HEK293 (cell line): ENCODE measurements around the gene PGAM5.

Source experiments
- CTCF ChIA-PET: fragments of 350-600 bp; formaldehyde crosslinking; extraction: SDS; loops from one replicate; lab custom pipeline; 2021; ENCODE audit warnings: antibody characterized with exemption; lab: Yijun Ruan, JAX
- POLR2A ChIA-PET: fragments of 300-600 bp; formaldehyde crosslinking; extraction: SDS; loops from one replicate; lab custom pipeline; 2020; ENCODE audit warnings: antibody characterized with exemption, inconsistent platforms; lab: Yijun Ruan, JAX
- H3K27ac ChIP-seq: fragments of 200-500 bp; sonication (Bioruptor generic); 2 replicates; pipeline ENCODE4 v1.5.1; 2014; ENCODE audit warnings: low read depth, low read length, control low read depth, inconsistent platforms; ENCODE audit errors: extremely low read depth
- H3K36me3 ChIP-seq, 2 experiments: fragments of 200-500 bp in 1 of 2; sonication (Bioruptor generic) in 1 of 2; 1 replicate in 1 of 2; 2 replicates in 1 of 2; pipeline ENCODE4 v1.5.1; 2014 to 2017; ENCODE audit warnings: inconsistent platforms in 2 of 2, low read length in 2 of 2; ENCODE audit not compliant: control insufficient read depth in 2 of 2, insufficient read depth in 1 of 2
- H3K4me1 ChIP-seq: fragments of 200-500 bp; sonication (Bioruptor generic); 2 replicates; pipeline ENCODE4 v1.5.1; 2014; ENCODE audit warnings: mild to moderate bottlenecking, low read length, inconsistent platforms; ENCODE audit not compliant: control insufficient read depth, insufficient read depth
- H3K4me3 ChIP-seq: 2 replicates; pipeline ENCODE4 v1.5.1; 2011; ENCODE audit warnings: low read depth, mild to moderate bottlenecking, control low read depth, low read length, moderate library complexity
- H3K9me3 ChIP-seq: fragments of 200-500 bp; sonication (Bioruptor generic); 2 replicates; pipeline ENCODE4 v1.5.1; 2014; ENCODE audit warnings: low read depth, low read length, inconsistent platforms; ENCODE audit not compliant: control insufficient read depth, insufficient read depth
- GLI4 ChIP-seq: fragments of 450-650 bp; formaldehyde crosslinking; IDR thresholded peaks from 2 replicates; pipeline ENCODE4 v1.5.1; 2016; ENCODE audit warnings: missing biosample characterization, missing genetic modification characterization
- HOXD13 ChIP-seq: sonication (generic); formaldehyde crosslinking; IDR thresholded peaks from 2 replicates; pipeline ENCODE4 v1.8.0; 2022; ENCODE audit warnings: missing genetic modification reagents, borderline replicate concordance
- SETDB1 ChIP-seq: IDR thresholded peaks from one replicate; pipeline ENCODE4 v1.6.1; 2017; ENCODE audit warnings: mild to moderate bottlenecking, low read length, moderate library complexity, mixed read lengths; ENCODE audit not compliant: insufficient read length
- SP7 ChIP-seq: fragments of 450-650 bp; formaldehyde crosslinking; IDR thresholded peaks from 2 replicates; pipeline ENCODE4 v1.5.1; 2016; ENCODE audit warnings: missing biosample characterization, missing genetic modification characterization
- TCF7L2 ChIP-seq: IDR thresholded peaks from 2 replicates; pipeline ENCODE4 v1.6.1; 2011; ENCODE audit warnings: low read depth, mild to moderate bottlenecking, inconsistent platforms, low read length, moderate library complexity, borderline replicate concordance
- ZBTB8A ChIP-seq: fragments of 450-650 bp; formaldehyde crosslinking; IDR thresholded peaks from 2 replicates; pipeline ENCODE4 v1.5.1; 2016; ENCODE audit warnings: missing biosample characterization, missing genetic modification characterization
- ZNF157 ChIP-seq: fragments of 450-650 bp; formaldehyde crosslinking; IDR thresholded peaks from 2 replicates; pipeline ENCODE4 v1.5.1; 2016; ENCODE audit warnings: missing biosample characterization, missing genetic modification characterization
- ZNF214 ChIP-seq: fragments of 450-650 bp; formaldehyde crosslinking; IDR thresholded peaks from 2 replicates; pipeline ENCODE4 v1.5.1; 2017; ENCODE audit warnings: missing biosample characterization, mild to moderate bottlenecking, missing genetic modification characterization, borderline replicate concordance
- ZNF221 ChIP-seq: fragments of 450-650 bp; formaldehyde crosslinking; IDR thresholded peaks from 2 replicates; pipeline ENCODE4 v1.5.1; 2017; ENCODE audit warnings: missing biosample characterization, missing genetic modification characterization, borderline replicate concordance
- ZNF302 ChIP-seq: fragments of 450-650 bp; formaldehyde crosslinking; IDR thresholded peaks from 2 replicates; pipeline ENCODE4 v1.5.1; 2016; ENCODE audit warnings: missing biosample characterization, missing genetic modification characterization, low read depth
- ZNF37A ChIP-seq: fragments of 450-650 bp; IDR thresholded peaks from 2 replicates; pipeline ENCODE4 v1.5.1; 2018; ENCODE audit warnings: missing biosample characterization, missing genetic modification characterization
- ZNF558 ChIP-seq: fragments of 450-650 bp; formaldehyde crosslinking; IDR thresholded peaks from 2 replicates; pipeline ENCODE4 v1.5.1; 2016; ENCODE audit warnings: missing biosample characterization, missing genetic modification characterization
- ZNF560 ChIP-seq: fragments of 450-650 bp; formaldehyde crosslinking; IDR thresholded peaks from 2 replicates; pipeline ENCODE4 v1.5.1; 2017; ENCODE audit warnings: missing biosample characterization, missing genetic modification characterization, borderline replicate concordance
- ZNF561 ChIP-seq: fragments of 450-650 bp; IDR thresholded peaks from 2 replicates; pipeline ENCODE4 v1.5.1; 2018; ENCODE audit warnings: missing biosample characterization, missing genetic modification characterization, borderline replicate concordance
- ZNF621 ChIP-seq: fragments of 450-650 bp; formaldehyde crosslinking; IDR thresholded peaks from 2 replicates; pipeline ENCODE4 v1.5.1; 2017; ENCODE audit warnings: missing biosample characterization, missing genetic modification characterization
- ZNF626 ChIP-seq: fragments of 450-650 bp; sonication (Bioruptor Pico); formaldehyde crosslinking; IDR thresholded peaks from 2 replicates; pipeline ENCODE4 v1.5.1; 2018; ENCODE audit warnings: missing biosample characterization, missing genetic modification characterization, inconsistent platforms
- ZNF768 ChIP-seq: fragments of 450-650 bp; formaldehyde crosslinking; IDR thresholded peaks from 2 replicates; pipeline ENCODE4 v1.5.1; 2018; ENCODE audit warnings: missing biosample characterization, mild to moderate bottlenecking, missing genetic modification characterization
- ZNF837 ChIP-seq: fragments of 450-650 bp; formaldehyde crosslinking; IDR thresholded peaks from 2 replicates; pipeline ENCODE4 v1.5.1; 2016; ENCODE audit warnings: missing biosample characterization, missing genetic modification characterization
- TF ChIP-seq, protein P1 (sequence below): fragments of 450-650 bp; formaldehyde crosslinking; IDR thresholded peaks from 2 replicates; pipeline ENCODE4 v1.5.1; 2016; ENCODE audit warnings: missing biosample characterization, missing genetic modification characterization
- TF ChIP-seq, protein P2 (sequence below): fragments of 450-650 bp; formaldehyde crosslinking; IDR thresholded peaks from 2 replicates; pipeline ENCODE4 v1.5.1; 2017; ENCODE audit warnings: missing biosample characterization, missing genetic modification characterization
- TF ChIP-seq, protein P3 (sequence below): fragments of 450-650 bp; formaldehyde crosslinking; optimal IDR thresholded peaks from 2 replicates; pipeline ENCODE3; 2016; ENCODE audit warnings: missing biosample characterization, mild to moderate bottlenecking, missing genetic modification characterization

The PGAM5 gene

DNA sequence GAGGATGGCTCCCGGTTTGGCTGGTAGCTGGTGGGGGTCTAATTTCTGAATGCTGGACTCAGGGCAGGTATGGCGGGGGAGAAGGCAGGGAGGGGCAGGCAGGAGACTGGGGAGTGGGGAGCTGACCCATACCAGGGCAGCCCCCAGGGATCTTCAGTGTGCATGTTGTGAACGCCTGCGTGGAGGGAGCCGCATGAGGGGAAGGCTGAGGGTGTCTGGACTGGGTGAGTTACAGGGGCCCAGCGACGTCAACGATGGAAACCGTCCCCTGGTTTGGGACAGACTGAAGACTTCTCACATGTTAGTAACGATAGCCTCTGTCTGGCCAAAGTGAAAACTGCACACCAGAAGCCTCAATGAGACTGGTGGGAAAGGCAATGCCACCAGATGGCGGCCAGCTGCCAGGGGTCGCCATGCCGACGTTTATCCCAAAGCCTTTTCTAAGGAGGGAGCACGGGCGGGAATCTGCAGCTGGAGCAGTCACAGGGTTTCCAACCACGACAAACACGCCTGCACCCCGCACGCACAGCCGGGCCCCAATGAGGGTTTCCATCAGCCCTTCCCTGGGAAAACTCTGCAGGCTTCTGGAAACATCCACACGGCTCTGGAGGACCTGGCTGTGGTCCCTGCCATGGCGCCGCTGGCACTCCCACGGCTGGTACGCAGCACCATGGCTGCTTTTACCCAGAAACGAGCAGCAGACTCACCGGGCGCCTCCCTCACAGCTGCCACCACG lies 14.0 kb downstream of the PGAM5 start (continued):
- TF ChIP-seq ZNF621 (no peak), ZNF561 (no peak), ZNF37A (tag by site-specific recombination) (no peak), ZNF302 (tag by site-specific recombination) (no peak), ZNF837 (tag by site-specific recombination) (no peak), SETDB1 (no peak)
- TF ChIP-seq, protein P1, sequence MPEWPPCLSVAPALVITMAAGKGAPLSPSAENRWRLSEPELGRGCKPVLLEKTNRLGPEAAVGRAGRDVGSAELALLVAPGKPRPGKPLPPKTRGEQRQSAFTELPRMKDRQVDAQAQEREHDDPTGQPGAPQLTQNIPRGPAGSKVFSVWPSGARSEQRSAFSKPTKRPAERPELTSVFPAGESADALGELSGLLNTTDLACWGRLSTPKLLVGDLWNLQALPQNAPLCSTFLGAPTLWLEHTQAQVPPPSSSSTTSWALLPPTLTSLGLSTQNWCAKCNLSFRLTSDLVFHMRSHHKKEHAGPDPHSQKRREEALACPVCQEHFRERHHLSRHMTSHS (tag by site-specific recombination), result no peak
- TF ChIP-seq, protein P2, sequence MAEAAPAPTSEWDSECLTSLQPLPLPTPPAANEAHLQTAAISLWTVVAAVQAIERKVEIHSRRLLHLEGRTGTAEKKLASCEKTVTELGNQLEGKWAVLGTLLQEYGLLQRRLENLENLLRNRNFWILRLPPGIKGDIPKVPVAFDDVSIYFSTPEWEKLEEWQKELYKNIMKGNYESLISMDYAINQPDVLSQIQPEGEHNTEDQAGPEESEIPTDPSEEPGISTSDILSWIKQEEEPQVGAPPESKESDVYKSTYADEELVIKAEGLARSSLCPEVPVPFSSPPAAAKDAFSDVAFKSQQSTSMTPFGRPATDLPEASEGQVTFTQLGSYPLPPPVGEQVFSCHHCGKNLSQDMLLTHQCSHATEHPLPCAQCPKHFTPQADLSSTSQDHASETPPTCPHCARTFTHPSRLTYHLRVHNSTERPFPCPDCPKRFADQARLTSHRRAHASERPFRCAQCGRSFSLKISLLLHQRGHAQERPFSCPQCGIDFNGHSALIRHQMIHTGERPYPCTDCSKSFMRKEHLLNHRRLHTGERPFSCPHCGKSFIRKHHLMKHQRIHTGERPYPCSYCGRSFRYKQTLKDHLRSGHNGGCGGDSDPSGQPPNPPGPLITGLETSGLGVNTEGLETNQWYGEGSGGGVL (tag by site-specific recombination), result no peak

DNA sequence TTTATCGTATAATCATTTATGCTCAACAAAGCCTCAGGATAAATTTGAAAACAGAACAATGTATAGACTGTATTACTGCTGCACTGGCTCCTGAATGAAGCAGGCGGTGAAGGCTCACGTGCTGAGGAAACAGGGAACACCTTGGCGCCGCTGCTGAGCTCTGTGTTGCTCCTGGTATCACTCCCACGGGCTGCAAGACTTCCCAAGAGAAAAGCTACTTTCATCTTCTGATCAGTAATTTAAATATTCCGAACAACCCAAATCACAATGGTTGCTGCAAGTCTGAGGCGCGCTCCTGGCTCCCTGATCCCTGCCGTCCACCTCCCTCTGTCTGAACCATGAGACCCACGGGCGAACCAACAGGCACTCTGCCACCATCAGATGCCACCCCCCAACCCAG lies 15.7 kb downstream of the PGAM5 start:
- ChIA-PET CTCF (no interaction called here), POLR2A (no interaction called here)
- H3K9me3 ChIP-seq, result no peaks in the 10 kb centered on the region
- TF ChIP-seq ZNF626 (tag by site-specific recombination), result no peak
- TF ChIP-seq SP7 (tag by site-specific recombination), result no peak
- no peak for TF ChIP-seq ZNF157
- TF ChIP-seq ZNF558 (tag by site-specific recombination), result no peak
- no peak for TF ChIP-seq ZNF560 (tag by site-specific recombination)
- no peak for TF ChIP-seq ZNF768 (tag by site-specific recombination)
- TF ChIP-seq TCF7L2, result no peak
- no peak for TF ChIP-seq HOXD13 (CRISPR knock-in tag)
- no peak for TF ChIP-seq ZNF221
- no peak for TF ChIP-seq ZBTB8A (tag by site-specific recombination)
- no peak for TF ChIP-seq ZNF214
- no peak for TF ChIP-seq GLI4
- TF ChIP-seq, protein P3, sequence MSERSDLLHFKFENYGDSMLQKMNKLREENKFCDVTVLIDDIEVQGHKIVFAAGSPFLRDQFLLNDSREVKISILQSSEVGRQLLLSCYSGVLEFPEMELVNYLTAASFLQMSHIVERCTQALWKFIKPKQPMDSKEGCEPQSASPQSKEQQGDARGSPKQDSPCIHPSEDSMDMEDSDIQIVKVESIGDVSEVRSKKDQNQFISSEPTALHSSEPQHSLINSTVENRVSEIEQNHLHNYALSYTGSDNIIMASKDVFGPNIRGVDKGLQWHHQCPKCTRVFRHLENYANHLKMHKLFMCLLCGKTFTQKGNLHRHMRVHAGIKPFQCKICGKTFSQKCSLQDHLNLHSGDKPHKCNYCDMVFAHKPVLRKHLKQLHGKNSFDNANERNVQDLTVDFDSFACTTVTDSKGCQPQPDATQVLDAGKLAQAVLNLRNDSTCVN (tag by site-specific recombination), result no peak
- no peaks in the 10 kb centered on the region for H3K4me1 ChIP-seq
- 0 out of 2 replicates have a peak overlapping the region, but pooled peaks have one; percentile 14 for H3K27ac ChIP-seq
- no peak overlapping the region for H3K4me3 ChIP-seq
- peaks cover 42 to 94% of the 10 kb centered on the region in 2 experiments for H3K36me3 ChIP-seq
